ENCODE measurements around the gene GARNL3.

Gene GARNL3

DNA sequence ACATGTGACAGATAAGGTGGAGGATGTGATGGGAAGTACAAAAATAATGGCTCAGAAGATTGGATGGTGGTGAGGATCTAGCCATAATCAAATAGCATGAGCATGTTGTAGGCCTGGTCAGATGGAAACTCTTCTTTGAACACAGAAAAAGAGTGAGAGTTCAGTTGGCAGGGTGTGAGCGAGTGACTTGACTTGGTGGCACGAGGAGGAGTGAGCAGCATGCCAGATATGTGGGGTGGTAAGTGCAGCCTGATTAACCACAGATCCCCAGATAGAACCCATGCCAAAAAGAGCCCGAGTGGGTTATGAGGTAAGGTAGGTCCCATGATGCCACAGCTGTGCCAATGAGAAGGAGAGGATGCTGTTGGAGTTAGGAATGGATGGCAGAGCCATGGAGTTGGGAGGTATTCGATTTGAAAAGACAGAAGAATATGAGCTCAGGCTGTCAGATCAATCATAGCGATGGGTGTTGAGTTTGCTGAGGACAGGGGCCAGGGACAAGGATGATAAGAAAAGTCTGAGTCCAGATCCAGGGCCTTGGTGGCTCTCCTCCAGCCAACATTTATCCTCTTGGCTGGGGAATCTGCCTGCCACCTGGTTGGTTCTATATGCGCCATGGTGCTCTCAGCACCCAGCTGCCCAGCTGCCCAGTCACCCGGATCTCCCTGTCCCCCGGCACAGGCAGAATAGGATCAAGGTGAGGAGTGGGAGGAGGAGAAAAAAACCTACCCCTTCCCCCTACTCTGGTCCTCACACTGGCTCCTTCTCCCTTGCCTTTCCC lies 16.5 kb downstream of the GARNL3 start:
- DNase-seq, result no peak

DNA sequence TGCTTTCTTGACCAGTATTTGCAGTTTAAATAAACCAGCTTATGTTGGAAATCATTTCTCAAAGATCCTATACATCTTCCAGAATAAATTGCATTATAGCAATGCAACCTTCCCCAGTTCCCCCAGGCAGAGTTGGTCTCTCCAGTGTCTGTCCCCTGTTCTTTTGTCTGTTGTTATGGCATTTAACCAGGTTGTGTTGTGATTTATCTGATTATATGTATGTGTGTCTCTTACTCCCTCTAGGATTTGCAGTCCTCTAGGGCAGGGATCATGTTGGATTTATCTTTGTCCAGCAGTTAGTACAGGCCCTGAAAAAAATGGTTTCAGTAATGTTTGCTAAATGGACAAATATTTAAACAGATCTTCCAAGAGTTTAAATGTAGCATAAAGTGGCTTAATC lies 17.3 kb downstream of the GARNL3 start:
- no peak for DNase-seq

DNA sequence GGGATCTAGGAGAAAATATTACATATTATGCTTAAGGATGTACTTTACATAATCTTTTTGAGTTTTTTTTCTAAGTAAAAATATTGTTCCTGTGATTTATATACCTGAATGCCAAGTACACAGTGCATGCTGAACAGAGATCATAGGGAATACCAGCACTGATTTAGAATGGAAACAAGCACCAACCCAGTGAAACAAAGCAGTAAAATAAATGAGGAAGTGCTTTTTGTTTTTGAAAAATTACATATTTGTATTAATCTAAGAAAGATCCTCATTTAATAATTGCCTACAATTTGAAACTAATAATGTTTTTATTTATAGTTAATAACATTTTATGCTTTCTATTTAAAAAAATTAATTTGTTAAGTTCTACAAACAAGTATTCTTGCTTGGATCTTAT lies 18.0 kb downstream of the GARNL3 start:
- no peak for DNase-seq

DNA sequence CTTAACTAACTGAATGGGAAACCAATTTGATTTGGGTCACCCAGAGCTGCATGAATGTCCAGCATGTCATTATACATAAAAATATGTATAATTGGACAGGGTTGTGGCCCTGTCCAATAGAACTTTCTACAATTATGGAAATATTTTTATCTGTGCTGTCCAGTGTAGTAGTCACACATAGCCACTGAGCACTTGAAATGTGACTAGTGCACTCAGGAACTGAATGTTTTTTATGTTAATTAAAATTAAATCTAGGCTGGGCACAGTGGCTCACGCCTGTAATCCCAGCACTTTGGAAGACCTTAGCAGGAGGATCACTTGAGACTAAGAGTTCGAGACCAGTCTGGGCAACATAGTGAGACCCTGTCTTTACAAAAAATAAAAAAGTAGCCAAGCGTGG lies 18.6 kb downstream of the GARNL3 start:
- DNase-seq, result no peak

DNA sequence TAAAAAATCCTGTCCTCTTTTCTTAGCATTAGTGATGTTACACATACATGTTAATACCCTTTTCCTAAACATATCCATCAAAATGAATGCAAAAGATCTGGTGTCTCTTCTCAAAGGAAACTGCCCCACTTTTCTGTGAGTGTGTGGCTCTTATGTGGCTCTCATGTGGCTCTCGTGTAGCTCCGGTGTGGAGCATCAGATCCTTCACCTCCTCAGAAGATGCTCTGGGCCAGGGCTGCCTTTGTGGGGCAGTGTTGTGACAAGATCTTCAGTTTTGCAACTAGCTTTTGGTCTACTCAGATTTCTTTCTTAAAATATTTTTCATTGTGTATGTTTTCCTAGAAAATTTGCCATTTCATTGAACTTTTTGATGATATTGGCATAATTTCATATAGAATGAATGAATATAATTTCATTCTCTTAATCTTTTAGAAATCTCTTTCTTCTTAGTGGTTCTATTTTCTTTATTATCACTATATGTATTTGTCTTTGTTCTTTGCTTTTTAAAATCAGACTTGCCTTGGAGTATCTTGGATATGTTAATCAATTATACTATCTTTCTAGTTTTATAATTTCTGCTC lies 19.4 kb downstream of the GARNL3 start:
- DNase-seq, result no peak

DNA sequence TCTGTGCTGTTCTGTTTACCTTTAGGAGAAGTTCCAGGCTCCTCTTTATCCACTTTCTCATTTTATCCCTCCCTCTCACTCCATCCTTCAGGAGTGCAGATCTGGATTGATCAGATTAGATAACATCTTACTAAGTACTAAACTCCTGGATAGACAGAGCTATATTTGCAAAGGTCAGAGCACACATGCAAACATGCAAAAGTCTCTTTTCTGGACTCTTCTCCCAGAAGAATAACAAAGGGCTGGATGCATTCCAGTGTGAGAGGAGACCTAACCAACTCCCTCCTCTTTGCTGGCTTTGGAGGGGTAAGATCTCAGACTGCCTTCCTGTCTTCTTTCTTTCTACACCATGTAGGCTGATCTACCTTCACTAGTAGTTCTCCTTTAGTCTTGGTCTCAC lies 21.4 kb downstream of the GARNL3 start:
- no peak for DNase-seq

DNA sequence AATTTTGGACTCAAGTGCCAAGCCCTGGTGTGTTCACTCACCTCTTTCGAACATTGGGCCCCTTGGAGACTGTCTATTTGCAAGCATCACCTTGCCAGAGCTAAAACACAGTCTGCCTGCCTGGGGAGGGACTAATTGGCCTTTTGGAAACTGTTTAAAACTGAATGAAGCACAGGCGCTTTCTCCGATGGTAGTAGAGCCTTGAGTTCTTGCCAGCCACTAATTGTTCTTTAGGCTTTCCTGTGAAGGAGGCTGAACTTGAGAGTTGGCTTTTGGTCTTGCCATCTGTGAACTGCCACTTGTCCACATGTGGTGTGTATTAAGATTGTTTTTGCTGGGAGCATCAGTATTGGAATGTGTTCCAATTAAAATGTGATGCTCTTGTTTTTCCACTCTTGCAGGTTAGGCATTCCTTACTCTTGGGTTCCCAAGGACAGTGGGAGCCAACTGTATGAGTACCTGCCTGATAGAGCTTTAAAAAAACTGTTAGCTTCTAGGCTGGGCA lies 26.0 kb downstream of the GARNL3 start:
- DNase-seq, result no peak

DNA sequence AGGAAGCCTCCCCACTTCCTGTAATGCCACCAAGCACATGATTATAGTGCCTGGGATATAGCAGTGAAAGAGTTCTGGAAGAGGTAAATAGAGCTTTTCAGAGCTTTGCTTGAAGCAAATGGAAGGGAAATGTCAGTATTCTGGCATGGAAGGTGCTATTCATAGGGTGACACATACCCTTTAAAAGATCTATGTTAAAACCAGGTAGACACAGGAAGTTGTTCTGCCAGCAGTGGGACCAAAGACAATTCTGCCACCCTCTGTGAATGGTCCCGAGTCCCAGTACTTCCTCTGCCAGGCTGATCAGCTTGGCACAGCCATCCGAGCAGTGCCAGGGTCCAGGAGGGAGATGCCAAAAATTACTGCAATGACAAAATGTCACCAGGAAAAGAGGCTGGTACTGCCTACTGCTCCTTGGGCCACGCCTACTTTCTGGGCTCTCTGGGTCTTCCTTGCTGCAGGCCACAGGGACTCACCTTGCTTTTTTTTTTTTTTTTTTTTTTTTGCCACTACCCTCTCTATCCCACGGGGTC lies 26.7 kb downstream of the GARNL3 start:
- no peak for DNase-seq

DNA sequence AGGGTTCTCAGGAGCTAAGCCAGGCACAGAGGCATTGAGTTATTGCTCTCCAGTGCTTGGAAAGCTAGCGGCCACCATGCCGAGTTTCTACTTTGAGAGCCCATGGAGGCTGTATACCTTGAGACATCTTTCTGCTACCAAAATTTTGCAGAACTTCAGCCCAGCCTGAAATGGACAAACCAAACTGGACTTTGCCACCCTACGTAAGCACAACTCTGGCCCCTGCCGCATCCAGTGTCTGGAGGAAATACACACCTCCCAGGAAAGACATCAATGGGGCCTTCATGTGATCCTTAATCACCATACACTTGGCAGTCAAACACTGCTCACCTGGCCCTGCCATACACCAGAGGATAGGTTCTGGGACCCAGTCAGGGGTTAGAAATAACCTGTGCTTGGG lies 27.8 kb downstream of the GARNL3 start:
- no peak for DNase-seq

DNA sequence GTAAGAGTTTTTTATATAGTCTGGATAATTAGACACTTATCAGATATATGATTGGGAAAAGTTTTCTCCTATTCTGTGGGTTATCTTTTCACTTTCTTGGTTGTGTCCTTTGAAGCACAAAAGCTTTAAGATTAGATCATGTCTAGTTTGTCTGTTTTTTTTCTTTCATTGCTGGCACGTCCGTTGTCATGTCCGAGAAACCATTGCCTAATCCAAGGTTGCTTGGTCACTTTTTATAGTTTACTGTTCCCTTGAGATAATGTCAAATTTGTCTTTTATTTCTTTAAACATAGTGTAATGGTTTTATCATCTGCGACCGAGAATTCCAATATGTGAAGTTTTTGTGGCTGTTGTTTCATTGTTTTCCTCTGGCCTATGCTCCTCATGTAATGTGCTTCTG lies 28.8 kb downstream of the GARNL3 start:
- DNase-seq, result no peak

DNA sequence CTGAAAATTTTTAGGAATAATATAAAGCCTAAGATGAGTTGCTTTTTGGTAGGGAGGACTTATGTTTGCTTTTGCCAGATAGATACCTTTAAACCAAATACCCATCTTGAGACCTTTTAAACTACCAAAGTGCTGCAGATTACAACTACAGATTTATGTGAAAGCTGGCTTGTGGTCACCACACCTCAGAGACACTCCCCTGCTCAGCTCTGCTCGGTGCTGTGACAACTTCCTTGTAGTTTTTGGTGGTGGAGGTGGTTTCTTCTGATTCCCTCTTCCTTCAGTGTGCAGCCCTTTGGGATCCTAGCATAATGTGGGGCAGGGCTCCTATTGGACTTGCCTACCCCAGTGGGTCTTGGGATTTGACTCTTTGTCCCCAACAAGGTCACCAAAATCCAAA lies 29.2 kb downstream of the GARNL3 start:
- no peak for DNase-seq

DNA sequence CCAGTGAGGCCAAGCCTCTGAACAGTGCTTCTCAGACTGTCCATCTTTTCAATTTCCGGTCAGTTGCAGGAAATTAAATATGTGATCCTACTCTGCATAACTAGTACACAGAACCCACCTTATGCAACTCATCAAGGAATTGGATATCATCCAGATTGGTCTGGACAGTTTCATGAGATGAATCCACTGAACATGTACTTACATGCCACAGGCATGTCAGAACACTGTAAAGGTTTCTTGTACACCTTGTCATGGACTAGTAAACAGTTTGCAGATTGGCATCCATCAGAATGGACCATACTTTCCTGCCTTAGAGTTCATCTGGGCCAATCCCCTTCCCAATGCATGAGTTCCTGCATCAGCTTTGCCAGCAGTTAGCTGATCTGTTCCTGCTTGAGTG lies 30.4 kb downstream of the GARNL3 start:
- DNase-seq, result no peak

DNA sequence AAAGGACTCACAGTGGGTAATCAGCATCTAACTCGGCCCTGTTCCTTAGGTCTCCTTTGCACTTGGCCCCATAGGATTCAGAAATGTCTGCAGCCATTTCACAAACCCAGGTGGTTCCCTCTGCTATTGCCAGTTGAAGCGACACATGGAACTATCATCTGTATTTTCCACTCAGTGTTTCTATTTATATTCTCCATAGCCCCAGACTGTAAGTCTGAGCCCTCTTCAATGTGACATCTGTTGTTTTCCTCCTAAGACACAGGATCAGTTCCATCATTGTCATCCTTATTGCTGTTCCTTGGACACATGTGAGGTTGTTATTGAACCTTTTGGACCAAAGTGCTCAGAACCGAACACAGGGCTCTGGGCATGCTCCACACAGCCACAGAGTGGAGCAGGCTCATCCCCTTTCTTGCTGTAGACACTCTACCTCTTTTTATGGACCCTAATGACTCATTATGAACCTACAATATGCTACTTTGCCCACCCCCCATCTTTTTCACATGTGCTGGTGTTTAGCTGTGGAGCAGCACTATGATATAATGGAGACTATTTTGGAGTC lies 36.4 kb downstream of the GARNL3 start:
- no peak for DNase-seq

DNA sequence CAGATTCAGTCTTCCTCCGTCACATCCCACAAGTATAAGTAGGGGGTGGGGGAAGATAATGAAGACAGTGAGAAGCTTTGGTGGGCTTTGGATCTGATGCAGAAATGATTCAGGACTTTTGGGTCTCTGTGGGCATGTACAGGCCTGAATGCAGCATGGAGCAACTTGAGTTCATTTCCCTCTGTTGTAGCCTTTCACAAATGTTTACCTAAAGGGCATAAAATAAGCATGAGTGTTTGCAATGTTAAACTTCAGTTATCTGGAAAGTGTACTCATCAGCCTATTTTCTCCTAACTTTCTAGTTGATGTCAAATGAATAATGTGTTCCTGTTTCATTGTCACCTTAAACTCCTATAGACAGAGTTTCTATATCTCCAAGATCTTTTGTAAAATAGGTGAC lies 39.3 kb downstream of the GARNL3 start:
- no peak for DNase-seq

DNA sequence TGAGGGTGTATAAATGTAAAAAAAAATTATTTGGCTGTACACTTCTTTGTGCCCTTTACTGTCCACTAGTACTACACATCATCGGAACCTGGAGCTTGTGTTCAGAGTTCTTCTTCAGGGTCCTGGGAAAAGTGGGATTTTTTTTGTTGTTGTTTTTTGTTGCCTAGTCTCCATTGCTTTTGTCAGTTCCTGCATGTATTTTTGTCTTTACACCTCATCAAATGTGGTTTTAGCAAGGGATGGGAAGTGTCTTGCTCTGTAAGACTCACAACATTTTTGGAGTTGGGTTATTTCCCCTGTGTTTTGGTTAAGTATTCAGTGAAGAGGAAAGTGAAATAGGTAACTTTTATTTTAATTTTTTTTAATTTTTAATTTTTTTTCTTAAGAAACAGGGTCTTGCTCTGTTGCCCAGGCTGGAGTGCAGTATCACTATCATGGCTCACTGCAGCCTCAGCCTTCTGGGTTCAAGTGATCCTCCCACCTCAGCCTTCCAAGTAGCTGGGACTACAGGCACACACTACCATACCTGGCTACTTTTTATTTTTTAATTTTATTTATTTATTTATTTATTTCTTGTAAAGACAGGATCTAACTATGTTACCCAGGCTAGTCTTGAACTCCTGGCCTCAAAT lies 40.7 kb downstream of the GARNL3 start:
- DNase-seq, result no peak

DNA sequence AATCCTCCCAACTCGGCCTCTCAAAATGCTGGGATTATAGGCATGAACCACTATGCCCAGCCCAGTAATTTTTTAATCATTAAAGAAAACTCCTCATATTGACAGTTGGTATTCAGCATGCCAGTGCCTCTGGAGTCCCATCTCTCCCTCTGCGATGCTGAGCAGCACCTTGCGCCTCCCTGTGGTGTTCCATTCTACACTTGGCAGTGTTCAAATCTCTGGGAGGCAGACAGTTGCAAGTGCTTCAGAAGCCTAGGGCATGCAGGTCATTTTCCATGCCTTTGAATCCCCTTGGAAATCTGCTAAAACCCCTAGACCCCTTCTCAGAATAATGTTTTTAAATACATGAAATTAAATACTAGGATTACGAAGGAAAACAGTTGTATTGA lies 41.3 kb downstream of the GARNL3 start:
- no peak for DNase-seq

DNA sequence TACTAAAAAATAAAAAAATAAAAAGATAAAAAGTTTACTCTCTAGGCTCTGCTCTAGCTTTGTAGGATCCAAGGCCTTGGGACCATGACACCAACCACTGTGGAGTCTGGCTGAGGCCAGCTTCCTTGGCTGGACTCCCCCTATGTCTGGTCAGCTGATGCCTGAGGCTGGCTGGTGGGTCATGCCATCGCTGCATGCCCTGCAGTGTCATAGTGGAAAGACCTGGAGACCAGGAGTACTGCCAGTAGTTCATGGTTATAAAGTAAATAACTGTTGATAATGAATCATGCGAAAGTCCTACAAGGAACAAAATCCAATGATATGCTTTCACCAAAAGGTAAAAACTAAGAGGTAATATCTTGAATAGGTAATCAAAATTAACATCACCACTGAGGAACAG lies 43.2 kb downstream of the GARNL3 start:
- no peak for DNase-seq

DNA sequence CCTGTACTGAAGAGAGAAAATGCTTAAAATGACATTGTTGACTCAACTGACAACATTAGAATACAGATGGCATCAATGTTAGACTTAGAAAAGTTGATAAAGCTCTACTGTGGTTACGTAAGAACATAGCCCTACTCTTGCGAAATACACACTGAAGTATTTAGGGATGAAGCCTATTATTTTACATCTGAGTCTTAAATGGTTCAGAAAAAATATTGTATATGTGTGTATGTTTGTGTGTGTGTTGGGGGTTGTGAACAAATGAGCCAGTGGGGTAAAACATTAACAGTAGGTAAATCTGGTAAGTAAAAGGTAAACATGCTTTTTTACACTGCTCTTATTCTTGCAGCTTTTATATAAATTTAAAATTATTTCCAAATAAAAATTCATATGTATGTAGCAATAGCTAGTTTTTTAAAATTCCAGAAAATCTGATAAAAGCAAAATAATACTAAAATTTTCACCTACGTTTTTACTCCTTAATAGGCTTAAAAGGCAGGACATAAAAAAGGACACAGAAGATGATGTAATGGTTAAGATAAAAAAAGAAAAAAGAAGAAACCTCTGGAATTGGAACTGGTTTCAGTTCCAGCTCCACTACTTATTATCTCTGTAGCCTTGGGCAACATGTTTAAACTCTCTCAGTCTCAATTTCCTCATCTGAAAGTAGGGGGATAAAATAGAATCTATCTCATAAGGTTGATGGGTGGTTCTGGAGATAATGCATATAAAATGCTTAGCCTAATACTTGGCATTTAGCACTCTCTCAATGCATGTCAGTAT lies 44.3 kb downstream of the GARNL3 start:
- DNase-seq, result no peak

DNA sequence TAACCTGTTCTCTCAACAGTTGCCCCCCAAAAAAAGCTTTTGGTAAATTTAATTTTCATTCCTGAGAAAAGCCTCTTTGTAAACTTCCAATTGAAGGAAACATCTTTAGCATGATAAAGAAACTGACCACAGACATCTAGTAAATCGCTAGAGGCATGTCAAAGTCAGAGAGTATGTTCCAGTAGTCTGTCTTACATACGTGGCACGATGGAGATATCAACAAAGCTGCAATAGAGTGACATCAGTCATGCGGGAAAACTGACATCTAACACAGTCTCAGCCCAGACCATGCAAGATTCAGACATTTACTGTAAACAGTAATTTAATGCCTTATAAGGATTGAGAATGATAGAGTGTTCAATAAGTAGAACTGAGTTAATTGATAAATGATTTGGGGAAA lies 45.1 kb downstream of the GARNL3 start:
- no peak for DNase-seq

DNA sequence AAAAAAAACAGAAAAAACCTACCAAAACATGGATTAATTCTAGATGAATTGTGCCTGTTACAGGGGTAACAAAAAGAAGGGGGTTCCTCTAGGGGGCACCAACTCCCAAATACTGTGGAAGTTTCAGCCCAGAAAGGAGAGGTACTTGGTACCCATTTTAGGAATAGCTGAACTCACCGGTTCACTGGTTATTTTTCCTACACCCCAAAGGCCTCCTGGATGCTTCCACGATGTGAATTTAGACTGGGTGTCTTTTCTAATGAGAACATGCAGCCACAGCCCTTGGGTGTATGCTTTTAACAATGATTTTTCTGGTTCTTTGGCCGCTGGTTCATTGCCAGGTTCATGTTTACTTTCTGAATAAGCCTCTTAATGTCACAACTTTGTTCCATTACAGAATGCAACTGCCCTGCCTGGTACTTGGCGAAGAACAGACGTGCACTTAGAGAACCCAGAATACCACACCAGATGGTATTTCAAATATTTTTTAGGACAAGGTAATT lies 46.7 kb downstream of the GARNL3 start:
- no peak for DNase-seq

DNA sequence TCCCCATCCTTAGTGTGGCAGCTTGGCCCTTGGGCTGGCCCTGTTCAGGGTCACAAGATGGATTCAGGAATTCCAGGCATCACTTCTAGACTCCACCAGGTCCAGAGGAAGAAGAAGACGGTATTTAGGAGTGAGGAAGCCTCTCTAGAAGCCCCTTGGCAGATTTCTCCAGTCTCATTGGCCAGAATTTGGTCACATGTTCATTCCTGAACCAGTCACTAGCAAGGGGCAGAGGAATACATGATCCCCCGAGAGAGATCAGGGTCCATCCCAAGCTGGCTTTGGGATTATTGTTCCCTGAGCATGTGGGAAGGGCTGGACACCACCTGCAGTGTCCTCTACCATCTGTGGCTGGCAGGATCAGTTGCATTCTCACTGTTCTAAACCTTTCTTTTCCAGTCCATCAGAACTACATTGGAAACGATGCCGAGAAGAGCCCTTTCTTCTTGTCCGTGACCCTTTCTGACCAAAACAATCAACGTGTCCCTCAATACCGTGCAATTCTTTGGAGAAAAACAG lies 48.5 kb downstream of the GARNL3 start:
- no peak for DNase-seq

DNA sequence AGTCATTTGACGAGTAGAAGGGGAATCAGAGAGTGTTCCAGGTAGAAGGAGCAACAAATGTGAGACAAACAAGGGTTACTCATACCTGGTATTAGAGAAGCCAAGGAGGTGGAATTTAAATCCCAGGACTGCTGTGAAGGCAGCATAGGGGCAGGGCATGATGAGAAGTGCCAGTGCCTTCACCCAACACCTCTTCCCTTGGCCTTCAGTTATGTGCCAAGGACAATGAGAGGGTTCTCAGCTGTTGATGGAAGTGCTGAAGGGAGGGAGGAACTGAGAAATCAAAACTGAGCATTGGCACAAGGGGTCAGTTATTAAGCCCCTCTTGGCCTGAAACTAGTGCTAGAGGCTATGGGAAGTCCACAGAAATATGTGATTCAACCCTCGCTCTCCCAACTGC lies 50.3 kb downstream of the GARNL3 start:
- DNase-seq, result no peak

All from NCI-H1417 treated with DMSO at 0.1 percent for 48 hours (cell line).